ENCODE measurements around the gene OCA2. TPM values are rescaled to one million over a fixed set of nuclear protein-coding genes. Genes with fewer than 3 reads are reported as not detected.

Gene OCA2
- total and polyA plus RNA-seq, 2 of the 13 experiments (the other 11 are each of a cell fraction or from before 2014, with no cell fraction given) = 0.02 to 0.05 TPM

- BruUV-seq (replicated peaks) = no TSS peak
Measured at GRCh38 chr15:27813139-27813538, 286.0 kb downstream of the OCA2 start.

DNA sequence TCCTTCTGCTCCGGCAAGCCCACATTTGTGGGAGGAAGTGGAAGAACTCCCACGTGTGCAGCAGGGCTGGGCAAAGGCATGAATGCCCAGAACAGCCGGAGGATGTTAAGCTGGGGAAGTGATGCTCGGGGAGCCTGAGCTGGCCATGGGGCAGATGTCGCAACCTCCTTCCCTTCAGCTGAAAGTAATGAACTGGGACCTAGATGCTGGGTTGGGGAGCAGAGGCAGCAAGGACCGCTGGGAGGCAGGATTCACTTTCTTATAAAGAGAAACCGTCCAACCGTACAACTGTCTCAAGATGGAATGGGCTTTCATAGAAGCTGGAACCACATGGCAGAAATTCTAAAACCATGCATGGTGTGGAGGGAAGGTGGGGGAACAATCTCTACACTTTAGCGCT, 290.9 kb downstream of the OCA2 start:
- H3K27ac ChIP-seq (ENCODE audit: extremely low read length, insufficient read depth, low read length) = no peak overlapping the region
- H4K20me1 ChIP-seq (ENCODE audit: insufficient read depth, low read length) = no peaks in the 10 kb centered on the region
- H3K4me3 ChIP-seq (replicated peaks in 1 of 3; ENCODE audit: insufficient read depth in 1 of 3, low read depth in 2 of 3, low read length in 3 of 3) = no peak overlapping the region
- intact Hi-C loops (cut with micrococcal nuclease; ENCODE audit: unreplicated experiment) = no loop called here
- H3K27me3 ChIP-seq (ENCODE audit: control insufficient read depth in 1 of 2, insufficient read depth in 2 of 2, low read length in 2 of 2) = 0 out of 5 replicates have a peak, but pooled peaks cover 0 to 3% of the 10 kb centered on the region in 2 experiments
- 22% methylated on average over 9 of the region's 9 CpGs for WGBS (ENCODE audit: low lambda C conversion rate)
- BruUV-seq (replicated peaks) = no TSS peak
- POLR2A ChIA-PET = no interaction called here
- no peak for ATAC-seq
- no peaks in the 10 kb centered on the region for H3K36me3 ChIP-seq (replicated peaks in 1 of 2; ENCODE audit: control insufficient read depth in 1 of 2, insufficient read depth in 2 of 2, low read length in 2 of 2)
- no peak overlapping the region for H3K4me2 ChIP-seq (ENCODE audit: low read depth, low read length)
- no peak for FAIRE-seq
- TF ChIP-seq, protein P1, sequence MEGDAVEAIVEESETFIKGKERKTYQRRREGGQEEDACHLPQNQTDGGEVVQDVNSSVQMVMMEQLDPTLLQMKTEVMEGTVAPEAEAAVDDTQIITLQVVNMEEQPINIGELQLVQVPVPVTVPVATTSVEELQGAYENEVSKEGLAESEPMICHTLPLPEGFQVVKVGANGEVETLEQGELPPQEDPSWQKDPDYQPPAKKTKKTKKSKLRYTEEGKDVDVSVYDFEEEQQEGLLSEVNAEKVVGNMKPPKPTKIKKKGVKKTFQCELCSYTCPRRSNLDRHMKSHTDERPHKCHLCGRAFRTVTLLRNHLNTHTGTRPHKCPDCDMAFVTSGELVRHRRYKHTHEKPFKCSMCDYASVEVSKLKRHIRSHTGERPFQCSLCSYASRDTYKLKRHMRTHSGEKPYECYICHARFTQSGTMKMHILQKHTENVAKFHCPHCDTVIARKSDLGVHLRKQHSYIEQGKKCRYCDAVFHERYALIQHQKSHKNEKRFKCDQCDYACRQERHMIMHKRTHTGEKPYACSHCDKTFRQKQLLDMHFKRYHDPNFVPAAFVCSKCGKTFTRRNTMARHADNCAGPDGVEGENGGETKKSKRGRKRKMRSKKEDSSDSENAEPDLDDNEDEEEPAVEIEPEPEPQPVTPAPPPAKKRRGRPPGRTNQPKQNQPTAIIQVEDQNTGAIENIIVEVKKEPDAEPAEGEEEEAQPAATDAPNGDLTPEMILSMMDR (CRISPR knock-in tag; IDR thresholded peaks at IDR 0.05) = no peak
- TF ChIP-seq KDM5A (IDR thresholded peaks at IDR 0.05; ENCODE audit: borderline replicate concordance, low read length) = no peak
- no peak for TF ChIP-seq RBM22 (optimal IDR thresholded peaks at IDR 0.05; ENCODE audit: low read length)
- TF ChIP-seq PRPF4 (IDR thresholded peaks at IDR 0.05; ENCODE audit: low read depth, low read length, poor library complexity, severe bottlenecking) = no peak
- TF ChIP-seq, protein P2, sequence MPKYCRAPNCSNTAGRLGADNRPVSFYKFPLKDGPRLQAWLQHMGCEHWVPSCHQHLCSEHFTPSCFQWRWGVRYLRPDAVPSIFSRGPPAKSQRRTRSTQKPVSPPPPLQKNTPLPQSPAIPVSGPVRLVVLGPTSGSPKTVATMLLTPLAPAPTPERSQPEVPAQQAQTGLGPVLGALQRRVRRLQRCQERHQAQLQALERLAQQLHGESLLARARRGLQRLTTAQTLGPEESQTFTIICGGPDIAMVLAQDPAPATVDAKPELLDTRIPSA (CRISPR knock-in tag; IDR thresholded peaks at IDR 0.05; ENCODE audit: borderline replicate concordance) = no peak
- no peak for TF ChIP-seq ZNF7 (CRISPR knock-in tag; IDR thresholded peaks at IDR 0.05)
- no peak for TF ChIP-seq ZNF329 (CRISPR knock-in tag; IDR thresholded peaks at IDR 0.05; ENCODE audit: low read depth)
- no peak for DNase-seq (ENCODE audit: low spot score)
- CTCF ChIA-PET (ENCODE audit: low intra/inter-chr PET ratio, low total read pairs) = no interaction called here
- H3K9me3 ChIP-seq (ENCODE audit: low read length) = no peaks in the 10 kb centered on the region
- no peak overlapping the region for H3K9ac ChIP-seq (ENCODE audit: insufficient read depth, low read depth, low read length)
- in situ Hi-C loops (cut with HindIII; ENCODE audit: extremely low pct_ligation_motif_present, low pct_unique_long_range_greater_than_20kb) = no loop called here
- H2AFZ ChIP-seq (ENCODE audit: low read length) = no peak overlapping the region
- H3K4me1 ChIP-seq (ENCODE audit: insufficient read depth, low read length) = no peaks in the 10 kb centered on the region
- H3K79me2 ChIP-seq (ENCODE audit: insufficient read depth, low read length) = no peaks in the 10 kb centered on the region

More at GRCh38 chr15:27813139-27813538, 286.0 kb downstream of the OCA2 start:
- CTCF ChIA-PET (ENCODE audit: low intra/inter-chr PET ratio, low total read pairs) = no interaction called here
- Histone ChIP-seq H3K4me3 (replicated peaks in 1 of 3; ENCODE audit: insufficient read depth in 1 of 3, low read depth in 2 of 3, low read length in 3 of 3) (no peak overlapping the region), H3K27me3 (ENCODE audit: control insufficient read depth in 1 of 2, insufficient read depth in 2 of 2, low read length in 2 of 2) (no peaks in the 10 kb centered on the region), H3K36me3 (replicated peaks in 1 of 2; ENCODE audit: control insufficient read depth in 1 of 2, insufficient read depth in 2 of 2, low read length in 2 of 2) (no peaks in the 10 kb centered on the region), H3K4me1 (ENCODE audit: insufficient read depth, low read length) (no peaks in the 10 kb centered on the region), H3K79me2 (ENCODE audit: insufficient read depth, low read length) (no peaks in the 10 kb centered on the region), H2AFZ (ENCODE audit: low read length) (no peak overlapping the region), H3K9ac (ENCODE audit: insufficient read depth, low read depth, low read length) (no peak overlapping the region), H3K4me2 (ENCODE audit: low read depth, low read length) (no peak overlapping the region), H3K9me3 (ENCODE audit: low read length) (peaks cover 12% of the 10 kb centered on the region), H4K20me1 (ENCODE audit: insufficient read depth, low read length) (no peaks in the 10 kb centered on the region), H3K27ac (ENCODE audit: extremely low read length, insufficient read depth, low read length) (no peak overlapping the region)
- intact Hi-C loops (cut with micrococcal nuclease; ENCODE audit: unreplicated experiment) = no loop called here
- DNase-seq (ENCODE audit: low spot score) (no peak), FAIRE-seq (no peak), ATAC-seq (no peak)
- in situ Hi-C loops (cut with HindIII; ENCODE audit: extremely low pct_ligation_motif_present, low pct_unique_long_range_greater_than_20kb) = no loop called here
- POLR2A ChIA-PET = no interaction called here
- WGBS (ENCODE audit: low lambda C conversion rate) = 16% methylated on average over 2 of the region's 2 CpGs
- TF ChIP-seq TEAD3 (CRISPR knock-in tag; optimal IDR thresholded peaks at IDR 0.05; ENCODE audit: borderline replicate concordance) (no peak), ZNF670 (CRISPR knock-in tag; IDR thresholded peaks at IDR 0.05; ENCODE audit: borderline replicate concordance) (no peak), BCL6 (CRISPR knock-in tag; IDR thresholded peaks at IDR 0.05) (no peak), ZSCAN30 (CRISPR knock-in tag; IDR thresholded peaks at IDR 0.05) (no peak), IRF2 (CRISPR knock-in tag; IDR thresholded peaks at IDR 0.05) (no peak), BRCA1 (CRISPR knock-in tag; IDR thresholded peaks at IDR 0.05) (no peak), ZNF136 (CRISPR knock-in tag; IDR thresholded peaks at IDR 0.05; ENCODE audit: low read depth) (no peak), ZNF768 (CRISPR knock-in tag; IDR thresholded peaks at IDR 0.05) (no peak), ZSCAN25 (CRISPR knock-in tag; IDR thresholded peaks at IDR 0.05) (no peak), U2AF2 (IDR thresholded peaks at IDR 0.05; ENCODE audit: low read depth, low read length) (no peak), KMT2A (CRISPR knock-in tag; IDR thresholded peaks at IDR 0.05) (no peak), ZNF644 (CRISPR knock-in tag; IDR thresholded peaks at IDR 0.05; ENCODE audit: low read depth) (no peak), ZNF652 (CRISPR knock-in tag; IDR thresholded peaks at IDR 0.05; ENCODE audit: borderline replicate concordance, low read depth) (no peak)
- TF ChIP-seq, protein P3, sequence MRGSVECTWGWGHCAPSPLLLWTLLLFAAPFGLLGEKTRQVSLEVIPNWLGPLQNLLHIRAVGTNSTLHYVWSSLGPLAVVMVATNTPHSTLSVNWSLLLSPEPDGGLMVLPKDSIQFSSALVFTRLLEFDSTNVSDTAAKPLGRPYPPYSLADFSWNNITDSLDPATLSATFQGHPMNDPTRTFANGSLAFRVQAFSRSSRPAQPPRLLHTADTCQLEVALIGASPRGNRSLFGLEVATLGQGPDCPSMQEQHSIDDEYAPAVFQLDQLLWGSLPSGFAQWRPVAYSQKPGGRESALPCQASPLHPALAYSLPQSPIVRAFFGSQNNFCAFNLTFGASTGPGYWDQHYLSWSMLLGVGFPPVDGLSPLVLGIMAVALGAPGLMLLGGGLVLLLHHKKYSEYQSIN (CRISPR knock-in tag; IDR thresholded peaks at IDR 0.05; ENCODE audit: borderline replicate concordance) = no peak

All from HepG2 (cell line).